GM21367 (cell line): ENCODE data around the gene BCL2L15.
"Not testable (repeated sequence)": the region's sequence is repeated elsewhere in the genome, so short reads cannot be mapped to it uniquely, and the experiment has no call there.

Experiments
- ATAC-seq: cut with Tn5 transposase; IDR thresholded peaks from one replicate; pipeline ENCODE4 v1.9.1; 2021; ENCODE audit not compliant: unreplicated experiment

The BCL2L15 gene

DNA sequence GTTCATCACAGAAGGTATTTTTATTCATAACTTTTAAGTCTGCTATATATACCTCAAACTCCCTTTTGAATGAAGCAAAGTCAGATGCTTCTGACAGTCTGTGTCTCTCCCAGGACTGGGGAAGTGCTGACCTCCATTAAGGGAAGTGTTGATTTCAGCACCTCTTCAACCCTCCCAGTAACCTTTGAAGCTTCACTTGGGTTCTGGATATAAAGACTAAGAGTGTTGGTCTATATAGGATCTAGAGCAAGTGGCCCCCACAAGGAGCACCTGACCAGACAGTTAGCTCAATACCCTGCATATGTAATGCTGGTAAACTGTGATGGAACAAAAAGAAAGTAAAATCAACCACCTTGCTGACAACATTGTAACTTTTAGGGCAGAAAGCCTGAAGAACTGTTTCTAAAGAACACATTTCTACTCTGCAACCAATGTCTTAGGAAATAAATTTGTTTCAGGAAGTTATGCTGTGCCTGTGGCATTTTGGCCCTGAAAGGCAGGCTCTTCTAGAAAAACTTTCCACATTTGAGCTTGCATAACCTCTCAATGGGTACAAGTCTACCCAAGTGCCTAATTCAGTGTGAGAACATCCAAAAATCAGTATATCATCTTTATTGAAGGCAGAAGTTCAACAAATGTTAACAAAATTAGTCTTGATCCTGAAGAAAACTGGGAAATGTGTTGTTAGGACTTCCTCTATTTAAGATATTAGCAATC, 15.0 kb downstream of the BCL2L15 start:
- no peak for ATAC-seq

DNA sequence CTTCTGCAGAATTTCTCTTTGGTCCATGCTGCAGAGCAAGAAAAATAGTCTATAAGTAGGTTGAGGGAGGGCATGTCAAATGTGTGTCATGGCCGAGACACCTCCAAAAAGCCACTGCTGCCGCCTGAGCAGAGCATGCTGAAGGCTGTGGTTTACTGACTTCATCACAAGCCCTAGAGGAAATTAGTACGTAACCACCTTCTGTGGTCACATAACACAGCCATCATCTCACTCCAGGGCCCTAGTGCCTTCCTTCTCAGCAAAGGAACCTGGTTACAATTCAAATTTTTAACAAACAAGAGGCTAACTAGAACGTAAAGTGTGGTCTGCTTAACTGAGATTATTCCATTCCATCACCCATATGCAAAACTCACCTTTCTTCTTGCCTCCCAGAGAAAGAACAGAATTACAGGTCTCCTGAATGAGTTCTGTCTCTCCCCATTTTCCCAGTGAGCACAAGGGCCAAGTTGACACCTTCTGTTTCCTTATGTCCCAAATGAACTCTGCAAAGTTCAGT, 15.7 kb downstream of the BCL2L15 start, which contains the start of gene PTPN22:
Gene PTPN22 (minus strand): TSS at position 116 of the 517 bp plus-strand sequence.
- ATAC-seq = peak; percentile 83

- ATAC-seq = no peak
These were observed 16.6 kb downstream of the BCL2L15 start for GRCh38 chr1:113870778-113871177.

GRCh38 chr1:113868387-113869083, 18.8 kb downstream of the BCL2L15 start:
- ATAC-seq = no peak

GRCh38 chr1:113861641-113862040, 25.7 kb downstream of the BCL2L15 start:
- ATAC-seq = no peak

DNA sequence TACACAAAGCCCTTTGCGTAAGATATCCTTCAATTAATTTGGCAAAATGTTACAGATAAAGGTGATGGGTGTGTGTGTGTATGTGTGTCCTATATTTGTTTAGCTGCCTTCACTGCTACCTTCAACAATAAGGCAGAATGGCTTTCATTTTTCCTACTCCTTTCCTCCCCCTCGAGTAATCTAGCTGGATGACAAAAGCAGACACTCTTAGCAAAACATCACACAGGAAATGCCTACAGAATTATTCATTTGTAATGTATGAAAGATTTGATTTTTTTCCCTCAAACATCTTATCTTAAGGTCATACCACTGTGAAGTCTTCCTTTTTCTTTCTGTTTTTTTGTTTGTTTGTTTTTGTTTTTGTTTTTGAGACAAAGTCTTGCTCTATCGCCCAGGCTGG, 26.5 kb downstream of the BCL2L15 start:
- ATAC-seq = no peak

DNA sequence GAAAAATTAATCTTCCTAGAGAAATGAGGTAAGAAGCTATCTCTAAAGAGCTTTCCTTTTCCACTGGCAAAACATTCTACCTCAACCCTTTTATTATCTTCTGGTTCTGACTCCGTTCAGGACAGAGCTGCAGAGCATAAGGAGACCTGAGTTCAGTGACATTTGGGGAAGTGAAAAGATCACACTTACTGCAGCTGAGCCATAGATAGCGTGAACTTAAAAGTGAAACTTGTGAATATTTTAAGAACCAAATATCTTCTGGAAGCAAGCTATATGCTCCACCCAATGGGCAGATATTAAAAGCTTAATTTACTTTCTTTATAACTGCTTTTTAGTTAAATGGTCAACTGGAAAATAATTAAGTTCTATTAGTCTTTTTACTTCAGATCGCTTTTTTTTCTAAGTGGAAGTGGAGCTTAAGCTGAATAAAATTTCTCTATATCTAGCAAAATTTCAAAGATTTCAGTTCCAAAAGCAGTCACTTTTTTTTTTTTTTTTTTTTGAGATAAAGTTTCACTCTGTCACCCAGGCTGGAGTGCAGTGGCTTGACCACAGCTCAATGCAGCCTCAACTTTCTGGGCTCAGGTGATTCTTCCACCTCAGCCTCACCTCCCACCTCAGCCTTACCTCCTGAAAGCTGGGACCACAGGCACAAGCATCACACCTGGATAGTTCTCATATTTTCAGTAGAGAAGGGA, 27.8 kb downstream of the BCL2L15 start:
- ATAC-seq = peak; percentile 79

DNA sequence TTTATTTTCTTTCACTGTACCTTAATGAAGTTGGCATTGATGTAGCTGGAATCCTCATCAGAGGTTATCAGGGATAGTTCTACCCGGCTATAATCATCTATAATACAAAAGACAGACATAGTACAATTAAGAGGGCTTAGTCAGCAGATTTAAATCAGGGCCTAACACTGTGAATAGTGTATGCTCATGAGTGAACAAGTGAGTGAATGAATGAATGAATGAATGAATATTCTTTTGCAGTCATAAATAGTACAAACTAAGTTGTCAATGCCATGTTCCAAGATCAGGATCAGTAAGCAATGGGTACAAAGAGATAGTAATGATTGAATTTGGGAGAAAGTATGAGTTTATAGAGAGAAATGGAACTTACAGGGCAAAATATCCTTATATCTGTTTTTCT, 28.4 kb downstream of the BCL2L15 start:
- no peak for ATAC-seq

DNA sequence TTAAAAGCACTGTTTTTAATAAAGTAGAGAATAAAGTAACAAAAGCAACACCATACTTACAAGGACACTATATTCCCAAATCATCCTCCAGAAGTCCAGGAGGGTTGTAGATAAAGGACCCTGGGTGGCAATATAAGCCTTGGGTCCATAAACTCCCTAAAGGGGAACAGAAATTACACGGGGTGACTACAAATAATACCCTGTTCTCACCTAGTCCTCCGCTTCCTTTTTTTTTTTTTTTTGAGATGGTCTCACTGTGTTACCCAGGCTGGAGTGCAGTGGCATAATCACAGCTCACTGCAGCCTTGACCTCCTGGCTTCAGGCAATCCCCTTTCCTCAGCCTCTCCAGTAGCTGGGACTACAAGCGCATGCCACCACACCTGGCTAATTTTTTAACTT, 29.0 kb downstream of the BCL2L15 start:
- ATAC-seq = no peak

DNA sequence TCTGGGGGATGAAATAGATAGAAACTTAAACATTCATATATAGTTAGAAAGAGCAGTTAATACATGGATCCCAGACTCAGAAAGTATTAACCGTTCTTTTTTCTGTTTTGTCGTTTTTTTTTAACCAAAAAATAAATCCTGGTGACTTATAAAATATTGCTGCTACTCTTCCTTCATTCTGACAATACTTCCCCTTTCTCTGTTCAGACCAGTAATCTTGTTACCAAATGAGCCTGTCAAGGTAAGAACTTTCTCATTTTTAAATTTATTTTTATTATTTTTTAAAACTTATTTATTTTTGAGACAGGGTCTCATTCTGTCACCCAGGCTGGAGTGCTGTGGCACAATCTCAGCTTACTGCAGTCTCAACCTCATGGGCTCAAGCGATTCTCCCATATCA, 29.6 kb downstream of the BCL2L15 start:
- no peak for ATAC-seq

GRCh38 chr1:113856401-113856790, 31.0 kb downstream of the BCL2L15 start:
- no peak for ATAC-seq

DNA sequence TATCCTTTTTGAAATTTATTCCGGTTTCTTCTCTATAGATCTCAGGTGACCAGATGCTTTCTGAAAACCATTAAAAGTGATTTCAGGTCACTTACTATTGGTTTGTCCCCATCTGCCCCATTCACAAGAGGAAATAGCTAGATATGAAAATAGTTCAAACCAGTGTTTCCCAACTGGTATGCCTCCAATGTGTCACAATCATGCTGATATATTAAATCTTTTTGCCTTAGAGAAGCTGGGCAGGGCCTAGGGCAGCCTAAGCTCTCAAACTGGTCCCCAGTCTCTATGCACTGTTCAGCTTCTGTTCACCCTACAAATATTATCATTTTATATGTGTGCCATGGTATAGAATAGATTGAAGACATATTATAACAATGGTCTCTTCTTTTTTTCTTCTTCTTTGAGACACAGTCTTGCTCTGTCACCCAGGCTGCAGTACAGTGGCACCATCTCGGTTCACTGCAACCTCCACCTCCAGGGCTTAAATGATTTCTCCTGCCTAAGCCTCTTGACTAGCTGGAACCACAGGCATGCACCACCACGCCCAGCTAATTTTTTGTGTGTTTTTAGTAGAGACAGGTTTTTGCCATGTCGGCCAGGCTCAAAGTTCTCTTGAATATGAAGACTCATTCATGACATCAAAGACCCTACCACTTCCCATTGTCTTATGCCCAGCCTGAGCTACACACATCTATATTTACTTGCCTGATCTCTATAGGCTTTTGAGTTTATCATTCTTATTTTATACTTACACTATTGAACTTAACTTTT, 31.6 kb downstream of the BCL2L15 start:
- no peak for ATAC-seq

DNA sequence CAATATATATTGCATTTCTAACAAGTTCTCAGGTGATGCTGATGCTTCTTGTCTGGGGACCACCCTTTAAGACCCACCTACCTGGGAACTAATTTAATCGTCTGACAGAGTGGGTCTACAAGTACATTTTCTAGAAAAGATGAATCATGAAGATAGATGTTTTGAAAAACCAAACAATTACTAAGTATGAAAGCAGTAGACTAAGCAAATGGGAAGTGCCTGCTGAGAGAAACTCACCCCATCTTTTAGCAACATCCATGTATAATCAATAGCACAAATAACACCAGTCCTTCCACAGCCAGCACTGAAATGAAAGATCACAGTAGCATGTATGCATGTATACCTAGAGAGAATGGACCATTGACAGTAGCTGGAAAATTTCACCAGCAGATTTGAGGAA, 33.1 kb downstream of the BCL2L15 start:
- ATAC-seq = no peak

DNA sequence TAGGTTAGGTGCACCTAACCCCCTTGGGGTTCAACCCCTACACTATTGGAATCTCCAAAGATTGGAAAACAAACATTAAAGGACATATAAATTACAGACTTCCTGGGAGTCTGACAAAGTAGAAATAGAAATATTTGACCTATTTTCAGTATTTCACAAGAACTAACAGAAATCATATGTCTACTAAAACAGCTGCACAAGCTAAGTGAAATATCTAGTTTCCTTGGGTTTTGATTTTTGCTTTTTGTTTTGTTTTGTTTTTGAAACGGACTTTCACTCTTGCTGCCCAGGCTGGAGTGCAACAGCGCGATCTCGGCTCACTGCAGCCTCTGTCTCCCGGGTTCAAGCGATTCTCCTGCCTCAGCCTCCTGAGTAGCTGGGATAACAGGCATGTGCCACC, 34.7 kb downstream of the BCL2L15 start:
- not testable (repeated sequence) for ATAC-seq

DNA sequence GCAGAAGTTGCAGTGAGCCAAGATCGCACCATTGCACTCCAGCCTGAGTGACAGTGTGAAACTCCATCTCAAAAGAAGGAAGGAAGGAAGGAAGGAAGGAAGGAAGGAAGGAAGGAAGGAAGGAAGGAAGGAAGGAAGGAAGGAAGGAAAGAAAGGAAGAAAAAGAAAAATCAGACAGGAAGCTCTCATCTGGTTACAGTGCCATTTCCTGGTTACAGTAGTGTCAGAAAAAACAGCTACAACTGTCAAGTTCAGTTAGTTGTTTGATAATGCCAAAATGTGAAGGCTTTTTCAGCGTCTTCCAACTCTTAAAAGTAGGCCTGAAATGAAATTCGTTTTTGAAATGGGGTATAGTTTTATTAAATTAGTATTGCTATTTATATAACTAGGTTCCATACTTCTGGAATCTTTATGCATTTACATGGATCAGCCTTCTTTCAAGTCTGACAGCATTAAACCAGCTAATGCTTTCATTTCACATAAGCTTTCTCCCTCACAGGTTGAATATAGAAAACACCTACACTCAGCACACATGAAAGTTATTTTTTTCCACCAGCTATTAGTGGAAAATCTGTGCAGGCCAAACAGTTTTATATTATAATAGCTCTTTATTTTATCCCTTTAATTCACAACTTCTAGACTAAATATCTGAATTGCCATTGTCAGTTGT, 37.1 kb downstream of the BCL2L15 start:
- ATAC-seq = no peak

GRCh38 chr1:113849072-113849471, 38.3 kb downstream of the BCL2L15 start:
- no peak for ATAC-seq

GRCh38 chr1:113846391-113847035, 40.9 kb downstream of the BCL2L15 start:
- ATAC-seq = no peak

DNA sequence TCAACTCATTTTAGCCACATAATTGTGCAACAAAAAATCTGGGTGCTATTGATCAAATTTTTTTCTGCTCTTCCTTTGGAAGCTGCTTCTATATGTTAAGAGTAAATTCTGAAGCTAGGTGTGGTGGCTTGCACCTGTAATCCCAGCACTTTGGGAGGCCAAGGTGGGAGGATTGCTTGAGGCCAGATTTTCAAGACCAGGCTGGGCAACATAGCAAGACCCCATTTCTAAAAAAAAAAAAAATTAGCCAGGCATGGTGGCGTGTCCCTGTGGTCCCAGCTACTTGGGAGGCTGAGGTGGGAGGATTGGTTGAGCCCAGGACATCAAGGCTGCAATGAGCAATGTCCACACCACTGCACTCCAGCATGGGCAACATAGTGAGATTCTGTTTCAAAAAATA, 50.8 kb downstream of the BCL2L15 start:
- no peak for ATAC-seq

GRCh38 chr1:113835686-113836290, 51.6 kb downstream of the BCL2L15 start:
- no peak for ATAC-seq

DNA sequence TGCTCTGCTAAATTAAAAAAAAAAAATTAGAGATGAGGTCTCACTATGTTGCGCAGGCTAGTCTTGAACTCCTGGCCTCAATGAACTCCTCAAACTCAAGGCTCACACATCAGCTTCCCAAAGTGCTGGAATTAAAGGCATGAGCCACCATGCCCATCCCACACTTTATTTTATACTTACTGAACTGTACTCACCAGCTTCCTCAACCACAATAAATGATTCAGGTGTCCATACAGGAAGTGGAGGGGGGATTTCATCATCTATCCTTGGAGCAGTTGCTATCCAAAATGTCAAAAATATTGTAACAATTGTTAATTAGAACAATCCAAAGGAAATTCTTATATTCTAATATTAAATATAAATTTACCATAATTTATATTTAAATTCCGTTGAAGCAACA, 52.7 kb downstream of the BCL2L15 start:
- ATAC-seq = no peak
